K562 (cell line): ENCODE data around the gene P2RY6. TPM values are rescaled to one million over a fixed set of nuclear protein-coding genes. Genes with fewer than 3 reads are reported as not detected.

ENCODE experiments used
- ATAC-seq: fragments of 200-7000 bp; cut with Tn5 transposase; 3 replicates; pipeline ENCODE4 v1.9.1; 2020; ENCODE audit warnings: moderate library complexity
- BruUV-seq: library from RNA; stranded (reverse); fragments of 400-500 nt; replicated peaks from 2 replicates; lab custom pipeline; 2021; lab: Mats Ljungman, UMichigan
- CTCF ChIA-PET: fragments of 300-600 bp; formaldehyde crosslinking; extraction: SDS; loops from one replicate; lab custom pipeline; 2021; ENCODE audit warnings: low intra/inter-chr PET ratio; lab: Yijun Ruan, JAX
- POLR2A ChIA-PET: fragments of 300-600, 350-650 bp; sonication (Branson Sonifier 250); formaldehyde crosslinking; extraction: SDS; loops from one replicate; lab custom pipeline; 2021; ENCODE audit warnings: antibody characterized with exemption, inconsistent platforms; lab: Yijun Ruan, JAX
- DNase-seq, 4 experiments: peaks; one replicate each; pipeline versions ENCODE4 v3.0.0 to v3.0.0-alpha.2; 2011 to 2018; ENCODE audit warnings: low spot score in 3 of 4, mixed read lengths in 3 of 4; ENCODE audit errors: extremely low read depth in 1 of 4
- FAIRE-seq: peaks from 2 replicates; lab custom pipeline; 2011; peaks lifted over from hg19 to GRCh38; lab: Jason Lieb, UNC
- H2AFZ ChIP-seq: 2 replicates; pipeline ENCODE4 v1.6.0; 2011; ENCODE audit warnings: low read depth, low read length, control low read depth, inconsistent platforms
- H3K27ac ChIP-seq: fragments of 200-600 bp; 3 replicates; pipeline ENCODE4 v1.8.0; 2011; ENCODE audit warnings: low read depth, mild to moderate bottlenecking, control low read depth, inconsistent platforms, low read length, moderate library complexity, mixed read lengths; ENCODE audit errors: extremely low read depth
- H3K27me3 ChIP-seq, 2 experiments: fragments of 300-600 bp in 1 of 2; 2 replicates in 1 of 2; 3 replicates in 1 of 2; pipeline versions ENCODE4 v1.6.0 to v1.8.0; 2011; ENCODE audit warnings: inconsistent platforms in 2 of 2, low read length in 2 of 2, mild to moderate bottlenecking in 1 of 2, mixed read lengths in 1 of 2, moderate library complexity in 1 of 2; ENCODE audit not compliant: control insufficient read depth in 2 of 2, insufficient read depth in 2 of 2
- H3K36me3 ChIP-seq: fragments of 300-600 bp; 3 replicates; pipeline ENCODE4 v1.8.0; 2011; ENCODE audit warnings: mild to moderate bottlenecking, low read length, inconsistent platforms; ENCODE audit not compliant: control insufficient read depth, insufficient read depth
- H3K4me1 ChIP-seq, 2 experiments: fragments of 200-600 bp in 1 of 2; replicated peaks in 1 of 2; 2 replicates in 1 of 2; 3 replicates in 1 of 2; pipeline versions ENCODE4 v1.5.1 to v1.8.0; 2011; ENCODE audit warnings: inconsistent platforms in 2 of 2, low read length in 2 of 2, mild to moderate bottlenecking in 1 of 2, mixed read lengths in 1 of 2, moderate library complexity in 1 of 2; ENCODE audit not compliant: control insufficient read depth in 2 of 2, insufficient read depth in 2 of 2
- H3K4me2 ChIP-seq: 2 replicates; pipeline ENCODE4 v1.6.1; 2011; ENCODE audit warnings: low read length, control low read depth, inconsistent platforms, mixed read lengths; ENCODE audit not compliant: insufficient read depth
- H3K4me3 ChIP-seq: fragments of 200-600 bp; sonication (generic), shearing (Covaris generic); 2 replicates; pipeline ENCODE4 v1.5.1; 2016; ENCODE audit warnings: control low read depth, inconsistent platforms
- H3K79me2 ChIP-seq: fragments of 200-600 bp; 3 replicates; pipeline ENCODE4 v1.8.0; 2011; ENCODE audit warnings: low read length, inconsistent platforms; ENCODE audit not compliant: control insufficient read depth, insufficient read depth
- H3K9ac ChIP-seq, 2 experiments: 2 replicates each; pipeline versions ENCODE4 v1.6.0 to v1.6.1; 2011; ENCODE audit warnings: low read depth in 2 of 2, low read length in 2 of 2, control low read depth in 1 of 2, inconsistent platforms in 1 of 2, mild to moderate bottlenecking in 1 of 2, mixed read lengths in 1 of 2; ENCODE audit not compliant: insufficient read depth in 1 of 2
- H3K9me1 ChIP-seq: one replicate; pipeline ENCODE4 v1.6.0; 2011; ENCODE audit warnings: inconsistent platforms, mild to moderate bottlenecking, low read length, moderate library complexity; ENCODE audit not compliant: control insufficient read depth, insufficient read depth
- H3K9me3 ChIP-seq: replicated peaks from 2 replicates; pipeline ENCODE4 v1.5.1; 2011; ENCODE audit warnings: low read depth, low read length, inconsistent platforms; ENCODE audit not compliant: control insufficient read depth, insufficient read depth
- H4K20me1 ChIP-seq: replicated peaks from 2 replicates; pipeline ENCODE4 v1.6.1; 2011; ENCODE audit warnings: low read length, inconsistent platforms, mixed read lengths; ENCODE audit not compliant: control insufficient read depth, insufficient read depth
- ARID1B ChIP-seq: fragments of 450-650 bp; IDR thresholded peaks from 2 replicates; pipeline ENCODE4 v1.6.1; 2016; ENCODE audit warnings: antibody characterized with exemption, mild to moderate bottlenecking, inconsistent platforms
- CLOCK ChIP-seq: fragments of 250-450 bp; sonication (Bioruptor Pico); IDR thresholded peaks from 2 replicates; pipeline ENCODE4 v1.4.0; 2020; ENCODE audit warnings: mild to moderate bottlenecking, moderate library complexity, borderline replicate concordance
- EGR1 ChIP-seq: fragments of 450-650 bp; conservative IDR thresholded peaks from 2 replicates; pipeline ENCODE4 v1.6.1; 2017; ENCODE audit warnings: mild to moderate bottlenecking
- ZC3H8 ChIP-seq: fragments of 450-650 bp; IDR thresholded peaks from 2 replicates; pipeline ENCODE4 v1.6.1; 2017
- WGBS: fragments of 100-300 bp; shearing (Covaris generic); methylation state at CpG from one replicate; pipeline ENCODE4 v1.1.6; 2016; ENCODE audit warnings: low coverage, mixed read lengths; ENCODE audit not compliant: insufficient coverage; ENCODE audit errors: missing lambda C conversion rate; 5-methylcytosine and 5-hydroxymethylcytosine counted together
- in situ Hi-C: fragments of 300-500 bp; cut with MboI; formaldehyde crosslinking; loops from 4 replicates; pipeline ENCODE4 v1.15.0; 2018; ENCODE audit warnings: inconsistent platforms, mixed read lengths
- intact Hi-C: fragments of 100-400 bp; cut with micrococcal nuclease; formaldehyde crosslinking; loops from 2 replicates; pipeline ENCODE4 v1.14.2; 2022
- polyA plus RNA-seq, 8 experiments: library from polyadenylated mRNA; depleted of rRNA in 4 of 8; stranded (reverse) in 5 of 8; unstranded in 3 of 8; fragments of >200 nt; fragmentation: Nextera tagmentation in 2 of 8; fragmentation: Illumina TruSeq in 1 of 8; extraction: Ambion mirVana in 2 of 8; extraction: Trizol in 1 of 8; gene quantifications; 2 replicates each; pipeline versions ENCODE4 v1.2.1 to v1.2.3, GENCODE V29; 2011 to 2014; ENCODE audit warnings: inconsistent platforms in 1 of 8, missing spikeins in 1 of 8
- total RNA-seq, 7 experiments: library from RNA; depleted of rRNA in 6 of 7; stranded (reverse); fragments of >200 nt in 6 of 7; fragmentation: Illumina TruSeq in 2 of 7; extraction: Trizol in 2 of 7; gene quantifications; 2 replicates each; pipeline versions ENCODE4 v1.2.1 to v1.2.3, GENCODE V29; 2011 to 2021; ENCODE audit warnings: low replicate concordance in 1 of 7

Gene P2RY6
- total and polyA plus RNA-seq, 9 of the 15 experiments (the other 6 are each of a cell fraction or from before 2014, with no cell fraction given) = not detected

- Histone ChIP-seq H3K9me3 (no peaks in the 10 kb centered on the region), H3K27ac (no peak overlapping the region), H3K4me3 (no peak overlapping the region), H3K9ac (0 out of 4 replicates have a peak overlapping the region, but pooled peaks of 1 of the 2 experiments have one; percentile 1), H3K36me3 (no peaks in the 10 kb centered on the region), H3K27me3 (peaks cover 0 to 27% of the 10 kb centered on the region in 2 experiments; a peak in 2 of 5 replicates), H3K4me1 (peaks cover 0 to 3% of the 10 kb centered on the region in 2 experiments; a peak in 2 of 5 replicates), H3K4me2 (no peak overlapping the region), H2AFZ (no peak overlapping the region), H3K9me1 (no peaks in the 10 kb centered on the region), H4K20me1 (no peaks in the 10 kb centered on the region), H3K79me2 (no peaks in the 10 kb centered on the region)
- CTCF ChIA-PET = no interaction called here
- POLR2A ChIA-PET = interaction anchor here (1.1 to 1.2 kb wide), 2 partner anchors 8 to 12 kb away, joined by 3 to 4 read pairs; no protein-coding TSS in a partner anchor
- intact Hi-C loops = no loop called here
- no peak for FAIRE-seq
- in situ Hi-C loops = no loop called here
- DNase-seq = no peak
- TF ChIP-seq CLOCK (CRISPR knock-in tag) (no peak), ARID1B (no peak), ZC3H8 (no peak), EGR1 (0 out of 2 replicates have a peak, but pooled peaks have one; percentile 8)
- ATAC-seq = no peak
- no TSS peak for BruUV-seq
- WGBS = 26% methylated on average over 8 of the region's 9 CpGs
These were observed 43.3 kb downstream of the P2RY6 start for GRCh38 chr11:73315293-73316020.
